Keratinocyte (primary cell): Measurements from ENCODE around the gene RGS6.

Source experiments
- CTCF ChIP-seq, 3 experiments: IDR thresholded peaks in 1 of 3; conservative IDR thresholded peaks in 1 of 3; optimal IDR thresholded peaks in 1 of 3; 2 replicates in 2 of 3; 3 replicates in 1 of 3; pipeline versions ENCODE3 to v1.5.1; 2011; ENCODE audit warnings: low read length in 3 of 3, mild to moderate bottlenecking in 3 of 3, moderate library complexity in 2 of 3, control low read depth in 1 of 3, inconsistent platforms in 1 of 3; ENCODE audit not compliant: insufficient read depth in 2 of 3; ENCODE audit errors: extremely low read depth in 1 of 3
- EZH2 ChIP-seq: IDR thresholded peaks from one replicate; pipeline ENCODE4 v1.6.1; 2012; ENCODE audit warnings: inconsistent platforms, mild to moderate bottlenecking, low read length, moderate library complexity

- TF ChIP-seq CTCF (optimal IDR thresholded peaks at IDR 0.05 in 1 of 3, IDR thresholded peaks at IDR 0.05 in 1 of 3, conservative IDR thresholded peaks at IDR 0.05 in 1 of 3; ENCODE audit: extremely low read depth in 1 of 3, insufficient read depth in 2 of 3, low read length in 3 of 3) (no peak), EZH2 (no peak)
Observed at GRCh38 chr14:72476657-72477499, 544.6 kb downstream of the RGS6 start.
